Fibroblast of lung (primary cell): Measurements from ENCODE around the gene GRK4. TPM values are rescaled to one million over a fixed set of nuclear protein-coding genes. Genes with fewer than 3 reads are reported as not detected.

Experiments used
- DNase-seq, 2 donors: peaks; one replicate each; pipeline versions ENCODE4 v3.0.0 to v3.0.0-alpha.2; 2010; ENCODE audit warnings: low read depth in 2 of 2
- H2AFZ ChIP-seq: 2 replicates; pipeline ENCODE4 v1.5.1; 2012; ENCODE audit warnings: low read length, control low read depth, inconsistent platforms
- H3K27ac ChIP-seq: 2 replicates; pipeline ENCODE4 v1.5.1; 2011; ENCODE audit warnings: low read length, control low read depth; ENCODE audit not compliant: insufficient read depth
- H3K27me3 ChIP-seq: 2 replicates; pipeline ENCODE4 v1.5.1; 2011; ENCODE audit warnings: mild to moderate bottlenecking, low read length; ENCODE audit not compliant: control insufficient read depth, insufficient read depth
- H3K36me3 ChIP-seq: 2 replicates; pipeline ENCODE4 v1.5.1; 2011; ENCODE audit warnings: low read length; ENCODE audit not compliant: control insufficient read depth, insufficient read depth
- H3K4me1 ChIP-seq: 2 replicates; pipeline ENCODE4 v1.5.1; 2011; ENCODE audit warnings: low read length; ENCODE audit not compliant: control insufficient read depth, insufficient read depth; ENCODE audit errors: extremely low read depth
- H3K4me2 ChIP-seq: 2 replicates; pipeline ENCODE4 v1.5.1; 2011; ENCODE audit warnings: low read length, control low read depth; ENCODE audit not compliant: insufficient read depth; ENCODE audit errors: extremely low read depth
- H3K4me3 ChIP-seq, 4 experiments: fragments of 200-600 bp in 1 of 4; sonication (generic) in 1 of 4; replicated peaks in 1 of 4; 2 replicates each; pipeline ENCODE4 v1.5.1; 2011 to 2016; ENCODE audit warnings: low read length in 4 of 4, low read depth in 3 of 4, mild to moderate bottlenecking in 3 of 4, control low read depth in 2 of 4, inconsistent platforms in 1 of 4, mixed read lengths in 1 of 4; ENCODE audit not compliant: insufficient read depth in 1 of 4; ENCODE audit errors: control extremely low read depth in 1 of 4
- H3K79me2 ChIP-seq: 2 replicates; pipeline ENCODE4 v1.5.1; 2012; ENCODE audit warnings: mild to moderate bottlenecking, low read length, inconsistent platforms; ENCODE audit not compliant: control insufficient read depth, insufficient read depth
- H3K9ac ChIP-seq: 2 replicates; pipeline ENCODE4 v1.5.1; 2011; ENCODE audit warnings: mild to moderate bottlenecking, low read length, control low read depth; ENCODE audit not compliant: insufficient read depth
- H3K9me3 ChIP-seq: 2 replicates; pipeline ENCODE4 v1.5.1; 2012; ENCODE audit warnings: low read depth, low read length; ENCODE audit not compliant: control insufficient read depth, insufficient read depth
- H4K20me1 ChIP-seq: 2 replicates; pipeline ENCODE4 v1.5.1; 2011; ENCODE audit warnings: low read length; ENCODE audit not compliant: control insufficient read depth, insufficient read depth; ENCODE audit errors: extremely low read depth
- EZH2 ChIP-seq: IDR thresholded peaks from 2 replicates; pipeline ENCODE4 v1.5.1; 2012; ENCODE audit warnings: low read length, control low read depth, mild to moderate bottlenecking; ENCODE audit errors: missing control alignments
- polyA plus RNA-seq, 2 donors: library from polyadenylated mRNA; depleted of rRNA in 1 of 2; stranded (reverse) in 1 of 2; unstranded in 1 of 2; fragments of >200 nt; gene quantifications; 2 replicates each; pipeline ENCODE4 v1.2.1, GENCODE V29; 2011 to 2012; ENCODE audit warnings: missing spikeins in 1 of 2
- total RNA-seq: library from RNA; depleted of rRNA; stranded (reverse); fragments of >200 nt; gene quantifications from 2 replicates; pipeline ENCODE4 v1.2.1, GENCODE V29; 2014
- TF ChIP-seq, protein P1 (sequence below), 2 donors: IDR thresholded peaks in 1 of 2; conservative IDR thresholded peaks in 1 of 2; 1 replicate in 1 of 2; 2 replicates in 1 of 2; pipeline ENCODE4 v1.5.1; 2011 to 2012; ENCODE audit warnings: low read length in 2 of 2, control low read depth in 1 of 2, inconsistent platforms in 1 of 2, low read depth in 1 of 2, mild to moderate bottlenecking in 1 of 2

GRK4 gene
- total and polyA plus RNA-seq, 2 donors (not counting 1 experiment from before 2014, with no cell fraction given), result 4.4 to 5.9 TPM

DNA sequence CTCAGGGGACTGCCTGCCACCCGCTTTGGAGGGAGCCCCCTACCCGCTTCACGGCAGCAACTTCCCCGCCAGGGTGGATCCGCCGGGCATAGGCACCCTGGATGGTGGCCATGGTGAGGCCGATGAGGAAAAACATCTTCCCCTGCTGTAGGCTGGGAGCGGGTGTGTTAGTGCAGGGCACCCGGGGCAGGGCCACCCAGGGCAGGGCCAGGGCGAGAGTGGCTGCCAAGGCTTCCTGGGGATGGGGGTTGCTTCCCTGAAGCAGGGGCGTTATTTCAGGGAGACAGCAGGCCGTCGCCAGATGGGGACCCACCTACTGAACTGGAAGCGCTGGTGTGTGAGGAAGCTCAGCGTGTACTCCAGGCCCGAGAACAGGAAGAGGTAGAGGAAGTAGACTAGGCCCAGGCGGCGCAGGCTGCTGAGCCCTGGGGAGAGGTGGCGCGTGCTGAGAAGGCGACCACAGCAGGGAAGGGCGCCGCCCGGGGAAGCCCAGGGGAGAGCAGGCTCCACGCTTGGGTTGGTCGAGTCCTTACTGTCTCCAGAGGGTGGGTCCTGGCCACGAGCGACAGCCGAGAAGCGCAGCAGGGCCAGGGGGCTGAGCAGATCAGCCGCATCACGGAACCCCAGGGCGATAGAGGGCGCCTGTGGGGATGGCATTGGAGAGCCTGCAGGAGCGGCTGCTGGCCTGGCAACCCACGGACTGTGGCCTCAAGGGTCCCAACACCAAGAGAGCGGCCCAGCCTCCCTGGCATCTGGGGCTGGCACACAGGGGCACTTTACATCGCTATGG, 31.7 kb upstream of the GRK4 start:
- Histone ChIP-seq H3K36me3 (peaks cover 39% of the 10 kb centered on the region), H3K4me3 (no peak overlapping the region), H3K4me2 (no peak overlapping the region), H2AFZ (no peak overlapping the region), H3K27ac (no peak overlapping the region), H3K9me3 (no peaks in the 10 kb centered on the region), H3K27me3 (no peaks in the 10 kb centered on the region), H4K20me1 (no peaks in the 10 kb centered on the region), H3K79me2 (peaks cover 27% of the 10 kb centered on the region), H3K4me1 (peaks cover 15% of the 10 kb centered on the region), H3K9ac (no peak overlapping the region)
- DNase-seq, result no peak
- TF ChIP-seq EZH2, result no peak

DNA sequence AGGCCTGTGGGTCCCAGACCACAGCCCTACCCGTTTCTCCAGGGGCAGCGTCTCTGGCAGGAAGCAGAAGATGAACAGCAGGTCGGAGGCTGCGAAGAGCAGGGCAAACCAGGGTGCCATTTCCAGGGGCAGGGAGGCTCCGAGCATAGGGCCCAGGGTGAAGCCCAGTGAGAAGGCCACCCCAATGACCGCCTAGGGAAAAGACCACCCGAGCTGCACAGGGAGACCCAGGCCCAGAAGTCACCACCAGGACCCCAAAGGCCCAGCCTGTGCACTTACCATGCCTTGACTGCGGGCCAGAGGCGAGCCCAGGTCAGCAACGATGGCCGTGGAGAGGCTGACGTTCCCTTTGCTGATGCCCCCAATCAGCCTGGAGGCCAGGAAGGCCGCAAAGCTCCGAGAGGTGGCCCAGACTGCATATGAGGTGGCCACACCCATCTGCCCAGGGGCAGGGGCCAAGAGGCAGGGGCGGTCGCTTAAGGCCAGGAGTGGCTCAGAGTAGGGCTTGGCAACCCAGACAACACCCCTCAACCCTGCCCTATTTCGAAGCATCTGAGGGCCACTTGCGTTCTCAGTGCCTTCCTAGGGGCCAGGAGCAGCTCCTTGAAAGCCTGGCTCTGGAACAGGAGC, 30.9 kb upstream of the GRK4 start:
- Histone ChIP-seq H3K4me2 (peak overlapping the region; percentile 79), H2AFZ (no peak overlapping the region), H3K27ac (peak overlapping the region; percentile 20), H3K4me3 (peak overlapping the region in 1 of 4 experiments; percentile 65), H3K9me3 (no peaks in the 10 kb centered on the region), H3K79me2 (peaks cover 29% of the 10 kb centered on the region), H4K20me1 (no peaks in the 10 kb centered on the region), H3K36me3 (peaks cover 40% of the 10 kb centered on the region), H3K4me1 (peaks cover 15% of the 10 kb centered on the region), H3K27me3 (no peaks in the 10 kb centered on the region), H3K9ac (no peak overlapping the region)
- no peak for TF ChIP-seq EZH2
- TF ChIP-seq, protein P1, sequence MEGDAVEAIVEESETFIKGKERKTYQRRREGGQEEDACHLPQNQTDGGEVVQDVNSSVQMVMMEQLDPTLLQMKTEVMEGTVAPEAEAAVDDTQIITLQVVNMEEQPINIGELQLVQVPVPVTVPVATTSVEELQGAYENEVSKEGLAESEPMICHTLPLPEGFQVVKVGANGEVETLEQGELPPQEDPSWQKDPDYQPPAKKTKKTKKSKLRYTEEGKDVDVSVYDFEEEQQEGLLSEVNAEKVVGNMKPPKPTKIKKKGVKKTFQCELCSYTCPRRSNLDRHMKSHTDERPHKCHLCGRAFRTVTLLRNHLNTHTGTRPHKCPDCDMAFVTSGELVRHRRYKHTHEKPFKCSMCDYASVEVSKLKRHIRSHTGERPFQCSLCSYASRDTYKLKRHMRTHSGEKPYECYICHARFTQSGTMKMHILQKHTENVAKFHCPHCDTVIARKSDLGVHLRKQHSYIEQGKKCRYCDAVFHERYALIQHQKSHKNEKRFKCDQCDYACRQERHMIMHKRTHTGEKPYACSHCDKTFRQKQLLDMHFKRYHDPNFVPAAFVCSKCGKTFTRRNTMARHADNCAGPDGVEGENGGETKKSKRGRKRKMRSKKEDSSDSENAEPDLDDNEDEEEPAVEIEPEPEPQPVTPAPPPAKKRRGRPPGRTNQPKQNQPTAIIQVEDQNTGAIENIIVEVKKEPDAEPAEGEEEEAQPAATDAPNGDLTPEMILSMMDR (conservative IDR thresholded peaks at IDR 0.05 in 1 of 2, IDR thresholded peaks at IDR 0.05 in 1 of 2; ENCODE audit: low read depth in 1 of 2, low read length in 2 of 2), result no peak
- no peak for DNase-seq

DNA sequence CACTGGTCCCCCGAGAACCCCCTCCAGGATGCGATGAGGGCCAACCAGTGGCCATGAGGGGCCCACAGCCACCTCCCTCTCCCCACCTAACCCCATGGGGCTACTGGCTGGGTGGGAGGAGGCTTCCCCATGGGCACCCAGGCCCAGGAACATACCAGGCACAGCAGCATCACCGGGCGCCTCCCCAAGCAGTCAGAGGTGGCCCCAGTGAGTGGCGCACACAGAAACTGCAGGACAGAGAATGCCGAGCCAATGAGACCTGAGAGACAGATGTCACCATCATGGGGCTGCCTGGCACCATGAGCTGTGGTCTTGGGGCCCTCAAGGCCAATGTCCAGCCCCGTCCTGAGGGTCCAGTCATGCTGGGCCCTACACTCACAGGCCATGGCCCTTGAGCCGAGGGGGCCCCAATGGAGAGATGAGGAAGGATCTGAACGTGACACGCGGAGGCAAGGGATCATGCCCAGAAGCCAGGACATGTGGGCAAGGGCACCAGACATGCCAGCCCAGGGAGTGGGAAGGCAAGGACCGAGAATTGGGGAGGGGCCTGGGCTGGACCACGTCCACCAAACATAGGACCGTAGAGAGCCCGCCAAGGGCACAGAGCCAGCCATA, 30.3 kb upstream of the GRK4 start:
- H3K79me2 ChIP-seq, result peaks cover 29% of the 10 kb centered on the region
- peak overlapping the region; percentile 69 for H3K27ac ChIP-seq
- H2AFZ ChIP-seq, result no peak overlapping the region
- H3K9ac ChIP-seq, result no peak overlapping the region
- peaks cover 15% of the 10 kb centered on the region for H3K4me1 ChIP-seq
- peak overlapping the region; percentile 79 for H3K4me2 ChIP-seq
- H3K4me3 ChIP-seq, result peak overlapping the region; percentile 52 to 68 (median 61)
- TF ChIP-seq, protein P1 (conservative IDR thresholded peaks at IDR 0.05 in 1 of 2, IDR thresholded peaks at IDR 0.05 in 1 of 2; ENCODE audit: low read depth in 1 of 2, low read length in 2 of 2), result no peak
- no peak for TF ChIP-seq EZH2
- H3K9me3 ChIP-seq, result no peaks in the 10 kb centered on the region
- peaks cover 44% of the 10 kb centered on the region for H3K36me3 ChIP-seq
- H4K20me1 ChIP-seq, result no peaks in the 10 kb centered on the region
- H3K27me3 ChIP-seq, result no peaks in the 10 kb centered on the region
- DNase-seq, result no peak
